COLO829 (cell line): ENCODE measurements around the gene CD109.

Source experiments
- DNase-seq: peaks from one replicate; pipeline ENCODE4 v3.0.0; 2012; ENCODE audit warnings: low spot score

CD109 gene

GRCh38 chr6:73860303-73860702 is 164.3 kb downstream of the CD109 start:
- no peak for DNase-seq

- no peak for DNase-seq
These were observed 170.3 kb downstream of the CD109 start for GRCh38 chr6:73866305-73866704.

GRCh38 chr6:73867411-73867810 is 171.4 kb downstream of the CD109 start:
- DNase-seq: no peak

- DNase-seq: no peak
These were observed 174.9 kb downstream of the CD109 start for GRCh38 chr6:73870907-73871306.

- no peak for DNase-seq
These were observed 177.1 kb downstream of the CD109 start for GRCh38 chr6:73873081-73873480.
